Renal cortex interstitium (tissue), 15 donors: ENCODE measurements around the gene CAPS. TPM values are rescaled to one million over a fixed set of nuclear protein-coding genes. Genes with fewer than 3 reads are reported as not detected.
A peak's percentile ranks its signal among the peaks of the same experiment; 100 is the strongest.
"Not testable (repeated sequence)": the region's sequence is repeated elsewhere in the genome, so short reads cannot be mapped to it uniquely, and the experiment has no call there.

ENCODE experiments used
- DNase-seq, 11 donors: peaks; one replicate each; pipeline ENCODE4 v3.0.0-alpha.2; 2013; ENCODE audit warnings: low read depth in 9 of 11, low spot score in 4 of 11; ENCODE audit errors: extremely low read depth in 1 of 11
- long read RNA-seq, 16 experiments: transcript quantifications; one replicate each; lab custom pipeline, GENCODE V29; 2026
- polyA plus RNA-seq, 3 donors: library from polyadenylated mRNA; unstranded; fragments of 120-200 nt; gene quantifications; one replicate each; pipeline ENCODE4 v1.2.1, GENCODE V29; 2013; ENCODE audit not compliant: insufficient read length in 3 of 3

Gene CAPS
- polyA plus RNA-seq: 10 to 100 TPM; 16.6 to 43.9 (median 29.6) TPM
- long read RNA-seq, donor 1, transcript CAPS-203 (5 exons, 3,750 nt): major isoform, 8 of 9 reads
- long read RNA-seq, donor 1, partial matches to known transcripts: 0 of 9 reads
- long read RNA-seq, donor 1, other reads (novel, unspliced or antisense): 0 of 9 reads
- long read RNA-seq, donor 2, transcript CAPS-203 (5 exons, 3,750 nt): major isoform, 8 of 16 reads
- long read RNA-seq, donor 2, partial matches to known transcripts: 7 of 16 reads
- long read RNA-seq, donor 2, other reads (novel, unspliced or antisense): 0 of 16 reads
- long read RNA-seq, donor 3, transcript CAPS-203 (5 exons, 3,750 nt): major isoform, 32 of 47 reads
- long read RNA-seq, donor 3, partial matches to known transcripts: 14 of 47 reads
- long read RNA-seq, donor 3, other reads (novel, unspliced or antisense): 0 of 47 reads
- long read RNA-seq, donor 4, transcript CAPS-203 (5 exons, 3,750 nt): major isoform, 22 of 29 reads
- long read RNA-seq, donor 4, partial matches to known transcripts: 6 of 29 reads
- long read RNA-seq, donor 4, other reads (novel, unspliced or antisense): 0 of 29 reads
- long read RNA-seq, donor 5: 0 reads
- long read RNA-seq, donor 6, transcript CAPS-203 (5 exons, 3,750 nt): major isoform, 19 of 19 reads
- long read RNA-seq, donor 6, partial matches to known transcripts: 0 of 19 reads
- long read RNA-seq, donor 6, other reads (novel, unspliced or antisense): 0 of 19 reads
- long read RNA-seq, donor 7, transcript CAPS-203 (5 exons, 3,750 nt): major isoform, 13 of 15 reads
- long read RNA-seq, donor 7, partial matches to known transcripts: 0 of 15 reads
- long read RNA-seq, donor 7, other reads (novel, unspliced or antisense): 0 of 15 reads
- long read RNA-seq, donor 8: 0 reads
- long read RNA-seq, donor 9, transcript CAPS-203 (5 exons, 3,750 nt): major isoform, 10 of 11 reads
- long read RNA-seq, donor 9, partial matches to known transcripts: 0 of 11 reads
- long read RNA-seq, donor 9, other reads (novel, unspliced or antisense): 0 of 11 reads
- long read RNA-seq, donor 10, transcript CAPS-203 (5 exons, 3,750 nt): major isoform, 11 of 61 reads
- long read RNA-seq, donor 10, partial matches to known transcripts: 50 of 61 reads
- long read RNA-seq, donor 10, other reads (novel, unspliced or antisense): 0 of 61 reads
- long read RNA-seq, donor 11, transcript CAPS-203 (5 exons, 3,750 nt): major isoform, 18 of 19 reads
- long read RNA-seq, donor 11, partial matches to known transcripts: 0 of 19 reads
- long read RNA-seq, donor 11, other reads (novel, unspliced or antisense): 0 of 19 reads
- long read RNA-seq, donor 12, transcript CAPS-203 (5 exons, 3,750 nt): major isoform, 17 of 27 reads
- long read RNA-seq, donor 12, partial matches to known transcripts: 10 of 27 reads
- long read RNA-seq, donor 12, other reads (novel, unspliced or antisense): 0 of 27 reads
- long read RNA-seq, donor 13: 0 reads
- long read RNA-seq, donor 14, transcript CAPS-203 (5 exons, 3,750 nt): major isoform, 22 of 22 reads
- long read RNA-seq, donor 14, partial matches to known transcripts: 0 of 22 reads
- long read RNA-seq, donor 14, other reads (novel, unspliced or antisense): 0 of 22 reads
- long read RNA-seq, donor 15, partial matches to known transcripts: 0 of 4 reads
- long read RNA-seq, donor 15, other reads (novel, unspliced or antisense): 0 of 4 reads
- long read RNA-seq, donor 16, transcript CAPS-203 (5 exons, 3,750 nt): major isoform, 45 of 68 reads
- long read RNA-seq, donor 16, partial matches to known transcripts: 20 of 68 reads
- long read RNA-seq, donor 16, other reads (novel, unspliced or antisense): 0 of 68 reads

- no peak for DNase-seq
These were observed at the start of gene CAPS for GRCh38 chr19:5913739-5914357. Gene CAPS, plus strand, starts transcription at chr19:5914254. Its CDS starts 153 bp downstream, at chr19:5914407.

GRCh38 chr19:5864725-5865486, 49.1 kb upstream of the CAPS start:
- DNase-seq: no peak

- no peak for DNase-seq
These were observed 48.3 kb upstream of the CAPS start for GRCh38 chr19:5865772-5866171.

DNA sequence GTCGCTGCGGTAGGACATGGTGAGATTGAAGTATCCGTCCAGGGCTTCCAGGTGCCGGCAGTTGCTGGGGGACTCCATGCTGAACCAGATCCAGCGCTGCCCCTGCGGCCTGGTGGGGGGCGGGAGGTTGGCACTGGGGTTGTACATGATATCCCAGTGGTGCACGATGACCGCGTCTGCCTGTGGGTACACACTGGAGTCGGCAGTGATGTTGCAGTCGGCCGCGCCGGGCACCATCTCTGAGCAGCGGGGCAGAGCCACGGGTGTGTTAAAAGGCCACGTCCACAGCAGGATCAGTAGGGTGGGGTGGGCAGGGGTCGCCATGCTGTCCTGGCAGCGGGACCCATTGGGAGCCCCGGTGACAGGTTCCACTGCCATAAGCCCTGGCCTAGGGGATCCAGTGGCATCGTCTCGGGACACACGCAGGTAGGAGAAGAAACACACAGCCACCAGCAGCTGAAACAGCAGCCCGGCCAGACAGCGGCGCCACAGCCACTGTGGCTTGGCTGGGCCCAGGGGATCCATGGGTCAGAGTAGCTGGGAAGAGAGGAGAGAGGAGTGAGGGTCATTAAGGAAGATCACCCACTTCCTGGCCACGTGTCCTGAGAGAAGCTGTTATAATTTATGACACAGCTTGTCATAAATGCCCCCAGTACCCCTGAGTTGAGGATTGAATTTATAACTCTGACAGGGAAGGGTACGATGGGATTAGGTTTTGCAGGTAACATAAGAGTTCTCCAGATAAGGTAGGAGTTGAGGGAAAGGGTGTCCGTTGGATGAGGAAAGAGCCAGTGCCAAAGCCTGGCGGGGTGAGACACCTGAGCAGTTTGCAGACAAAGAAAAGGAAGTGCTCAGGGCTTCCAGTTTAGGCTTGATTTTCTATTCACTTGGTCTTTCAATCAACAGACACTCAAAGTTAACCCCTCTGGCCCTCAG, 46.6 kb upstream of the CAPS start:
- no peak for DNase-seq

DNA sequence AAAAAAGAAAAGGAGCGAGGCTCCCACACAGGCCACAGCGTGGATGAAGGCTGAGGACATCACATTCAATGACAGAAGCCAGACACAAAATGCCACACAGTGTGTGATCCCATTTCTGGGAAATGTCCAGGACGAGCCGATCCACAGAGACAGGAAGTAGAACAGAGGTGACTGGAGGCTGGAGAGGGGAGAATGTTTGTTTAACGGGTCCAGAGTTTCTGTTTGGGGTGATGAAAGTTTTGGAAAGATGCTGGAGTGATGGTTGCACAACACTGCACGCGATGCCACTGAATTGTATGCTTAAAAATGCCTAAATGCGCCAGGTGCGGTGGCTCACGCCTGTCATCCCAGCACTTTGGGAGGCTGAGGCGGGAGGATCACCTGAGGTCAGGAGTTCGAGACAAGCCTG, 43.1 kb upstream of the CAPS start:
- DNase-seq: no peak

GRCh38 chr19:5873617-5874199, 40.3 kb upstream of the CAPS start:
- DNase-seq: no peak

DNA sequence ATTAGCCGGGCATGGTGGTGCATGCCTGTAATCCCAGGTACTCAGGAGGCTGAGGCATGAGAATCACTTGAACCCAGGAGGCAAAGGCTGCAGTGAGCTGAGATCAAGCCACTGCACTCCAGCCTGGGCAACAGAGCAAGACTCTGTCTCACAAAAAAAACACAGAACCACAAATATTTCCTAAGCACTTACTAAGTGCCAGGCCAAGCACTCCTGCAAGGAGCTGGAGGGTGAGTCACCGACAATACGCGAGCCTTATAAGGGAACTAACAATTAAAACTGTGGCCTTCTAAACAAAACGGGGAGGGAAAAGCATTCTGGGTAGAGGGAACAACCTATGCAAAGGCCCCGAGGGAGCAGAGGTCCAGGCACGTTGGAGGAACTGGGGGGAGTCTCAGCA, 39.6 kb upstream of the CAPS start:
- not testable (repeated sequence) for DNase-seq

- no peak for DNase-seq
These were observed 36.6 kb upstream of the CAPS start for GRCh38 chr19:5877427-5877826.

- DNase-seq: no peak
These were observed 36.2 kb upstream of the CAPS start for GRCh38 chr19:5877882-5878281.

DNA sequence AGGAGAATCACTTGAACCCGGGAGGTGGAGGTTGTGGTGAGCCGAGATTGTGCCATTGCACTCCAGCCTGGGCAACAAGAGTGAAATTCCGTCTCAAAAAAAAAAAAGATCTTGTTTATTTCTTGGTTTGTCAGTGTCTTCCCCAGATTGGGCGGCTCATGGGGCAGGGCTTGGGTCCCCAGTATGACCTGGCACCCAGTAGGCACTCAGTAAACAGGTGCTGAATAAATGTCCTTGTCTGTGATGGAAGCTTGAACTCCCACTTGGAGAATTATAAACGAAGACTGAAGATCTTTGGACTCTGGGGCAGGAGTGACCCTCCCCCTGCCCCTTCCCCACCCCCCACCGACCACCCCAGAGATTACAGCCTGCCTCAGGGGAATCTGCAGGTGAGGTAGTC, 33.9 kb upstream of the CAPS start:
- DNase-seq: no peak

GRCh38 chr19:5880604-5881078, 33.4 kb upstream of the CAPS start:
- DNase-seq: peak in 1 of 11 donors; percentile 73

DNA sequence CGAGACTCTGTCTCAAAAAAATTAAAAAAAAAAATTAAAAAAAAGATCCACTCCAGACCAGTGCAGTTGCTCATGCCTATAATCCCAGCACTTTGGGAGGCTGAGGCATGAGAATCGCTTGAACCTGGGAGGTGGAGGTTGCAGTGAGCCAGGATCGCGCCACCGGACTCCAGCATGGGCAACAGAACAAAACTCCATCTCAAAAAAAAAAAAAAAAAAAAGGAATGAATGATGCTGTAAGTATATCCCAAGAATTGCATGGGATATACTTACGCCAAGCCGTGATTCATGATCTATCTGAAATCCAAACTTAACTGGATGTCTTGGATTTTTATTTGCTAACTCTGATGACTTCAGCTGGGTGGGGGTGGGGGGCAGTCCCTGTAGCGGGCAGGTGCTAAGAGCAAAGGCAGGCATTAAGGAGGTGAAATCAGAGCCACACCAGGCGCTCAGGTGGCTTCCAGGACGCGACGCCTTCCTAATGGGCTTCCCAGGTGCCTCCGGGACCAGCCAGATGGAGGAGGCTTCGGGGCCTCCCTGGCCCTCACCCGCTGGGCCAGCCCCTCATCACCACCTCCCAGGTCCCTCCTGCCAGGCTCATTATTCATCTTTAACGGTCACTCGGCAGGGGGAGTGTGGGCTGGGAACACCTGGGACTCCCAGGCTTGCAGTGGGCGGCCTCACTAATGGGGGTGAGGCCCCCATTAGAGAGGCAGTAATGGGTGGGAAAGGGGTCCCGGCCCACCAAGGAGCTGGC, 32.3 kb upstream of the CAPS start:
- DNase-seq: no peak

- no peak for DNase-seq
These were observed 31.6 kb upstream of the CAPS start for GRCh38 chr19:5882421-5882968.

DNA sequence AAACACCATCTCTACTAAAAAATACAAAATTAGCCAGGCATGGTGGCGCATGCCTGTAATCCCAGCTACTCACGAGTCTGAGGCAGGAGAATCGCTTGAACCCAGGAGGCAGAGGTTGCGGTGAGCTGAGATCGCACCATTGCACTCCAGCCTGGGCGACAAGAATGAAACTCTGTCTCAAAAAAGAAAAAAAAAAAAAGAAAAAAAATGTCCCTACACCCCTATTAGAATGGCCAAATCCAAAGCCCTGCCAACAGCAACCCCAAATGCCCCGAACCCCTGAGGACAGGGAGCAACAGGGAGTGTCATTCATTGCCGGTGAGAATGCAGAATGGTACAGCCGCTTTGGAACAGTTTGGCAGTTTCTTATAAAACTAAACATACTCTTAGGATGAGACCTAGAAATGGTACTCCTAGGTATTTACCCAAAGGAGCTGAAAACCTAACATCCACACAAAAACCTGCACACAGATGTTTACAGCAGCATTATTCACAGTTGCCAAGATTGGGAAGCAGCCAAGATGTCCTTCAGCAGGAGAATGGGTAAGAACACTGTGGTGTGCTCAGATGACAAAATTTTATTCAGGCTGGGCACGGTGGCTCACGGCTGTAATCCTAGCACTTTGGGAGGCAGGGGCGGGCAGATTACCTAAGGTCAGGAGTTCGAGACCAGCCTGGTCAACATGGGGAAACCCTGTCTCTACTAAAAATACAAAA, 30.7 kb upstream of the CAPS start:
- not testable (repeated sequence) for DNase-seq
